HG02798 (cell line): ENCODE measurements around the gene ELFN2.

Experiments used
- ATAC-seq: cut with Tn5 transposase; IDR thresholded peaks from one replicate; pipeline ENCODE4 v1.9.1; 2021; ENCODE audit warnings: mild to moderate bottlenecking; ENCODE audit not compliant: unreplicated experiment, poor library complexity

ELFN2 gene

GRCh38 chr22:37456346-37456745 lies 29.1 kb upstream of the ELFN2 start:
- no peak for ATAC-seq

GRCh38 chr22:37455896-37456295 lies 28.6 kb upstream of the ELFN2 start:
- no peak for ATAC-seq

GRCh38 chr22:37454857-37455686 lies 27.8 kb upstream of the ELFN2 start:
- no peak for ATAC-seq

GRCh38 chr22:37453696-37454095 lies 26.4 kb upstream of the ELFN2 start:
- ATAC-seq = no peak

- no peak for ATAC-seq
These were observed 23.9 kb upstream of the ELFN2 start for GRCh38 chr22:37451218-37451617.

- ATAC-seq = no peak
These were observed 22.2 kb upstream of the ELFN2 start for GRCh38 chr22:37449331-37450001.

GRCh38 chr22:37448516-37449127 lies 21.3 kb upstream of the ELFN2 start:
- no peak for ATAC-seq

- ATAC-seq = no peak
These were observed 18.2 kb upstream of the ELFN2 start for GRCh38 chr22:37445501-37445900.

- ATAC-seq = no peak
These were observed 16.7 kb upstream of the ELFN2 start for GRCh38 chr22:37443977-37444376.

GRCh38 chr22:37443086-37443485 lies 15.8 kb upstream of the ELFN2 start:
- no peak for ATAC-seq

- no peak for ATAC-seq
These were observed 15.3 kb upstream of the ELFN2 start for GRCh38 chr22:37442537-37442936.

GRCh38 chr22:37442135-37442534 lies 14.9 kb upstream of the ELFN2 start:
- ATAC-seq = no peak

GRCh38 chr22:37440875-37441274 lies 13.6 kb upstream of the ELFN2 start:
- ATAC-seq = no peak

- ATAC-seq = no peak
These were observed 12.1 kb upstream of the ELFN2 start for GRCh38 chr22:37439347-37439746.

GRCh38 chr22:37435970-37436603 lies 8.8 kb upstream of the ELFN2 start:
- no peak for ATAC-seq

- no peak for ATAC-seq
These were observed 6.5 kb upstream of the ELFN2 start for GRCh38 chr22:37433786-37434185.

- no peak for ATAC-seq
These were observed 5.4 kb upstream of the ELFN2 start for GRCh38 chr22:37432708-37433054.

- ATAC-seq = no peak
These were observed 4.8 kb upstream of the ELFN2 start for GRCh38 chr22:37431801-37432707.

- ATAC-seq = no peak
These were observed 4.1 kb upstream of the ELFN2 start for GRCh38 chr22:37431366-37431765.

- ATAC-seq = no peak
These were observed 3.7 kb upstream of the ELFN2 start for GRCh38 chr22:37430941-37431340.
